Omental fat pad (tissue), 4 donors: ENCODE measurements around the gene PARM1. TPM values are rescaled to one million over a fixed set of nuclear protein-coding genes. Genes with fewer than 3 reads are reported as not detected.

Experiments used
- ATAC-seq: fragments of 150-250 bp; one replicate; pipeline ENCODE4 v1.9.1; 2016; ENCODE audit warnings: mild to moderate bottlenecking, moderate library complexity; ENCODE audit not compliant: low FRiP score
- DNase-seq: peaks from one replicate; pipeline ENCODE4 v3.0.0-alpha.2; 2019; ENCODE audit warnings: low spot score
- CTCF ChIP-seq, 3 donors: fragments of 450-650 bp; IDR thresholded peaks; one replicate each; pipeline ENCODE4 v1.5.1; 2016 to 2017; ENCODE audit warnings: antibody characterized with exemption in 3 of 3, mild to moderate bottlenecking in 3 of 3, moderate library complexity in 2 of 3
- total RNA-seq, 4 donors: library from RNA; depleted of rRNA; stranded (reverse); fragments of >200 nt; gene quantifications; one replicate each; pipeline ENCODE4 v1.1.0, GENCODE V29; 2016

Gene PARM1
- total RNA-seq, result 10 to 100 TPM; 25.4 to 99.8 (median 32.6) TPM

GRCh38 chr4:74932832-74933561 is at the start of gene PARM1:
TSS of gene PARM1 (plus strand) at chr4:74933116. CDS start at chr4:74933328, 212 bp downstream.
- TF ChIP-seq CTCF (IDR thresholded peaks at IDR 0.05), result no peak

GRCh38 chr4:74884266-74884665 is 48.6 kb upstream of the PARM1 start:
- ATAC-seq (no peak), DNase-seq (no peak)
- TF ChIP-seq CTCF (IDR thresholded peaks at IDR 0.05), result no peak

More at GRCh38 chr4:74932832-74933561, at the start of gene PARM1:
- DNase-seq, result peak; percentile 69
- peak; percentile 92 for ATAC-seq

- no peak for DNase-seq
- no peak for ATAC-seq
- no peak for TF ChIP-seq CTCF (IDR thresholded peaks at IDR 0.05)
Measured at GRCh38 chr4:74886484-74886883, 46.4 kb upstream of the PARM1 start.

GRCh38 chr4:74890341-74890740 is 42.6 kb upstream of the PARM1 start:
- ATAC-seq, result no peak
- no peak for DNase-seq
- TF ChIP-seq CTCF (IDR thresholded peaks at IDR 0.05), result no peak

GRCh38 chr4:74891037-74891436 is 41.9 kb upstream of the PARM1 start:
- no peak for DNase-seq
- TF ChIP-seq CTCF (IDR thresholded peaks at IDR 0.05), result no peak
- no peak for ATAC-seq

- DNase-seq (no peak), ATAC-seq (no peak)
- no peak for TF ChIP-seq CTCF (IDR thresholded peaks at IDR 0.05)
Measured at GRCh38 chr4:74893171-74893570, 39.7 kb upstream of the PARM1 start.

GRCh38 chr4:74896595-74896994 is 36.3 kb upstream of the PARM1 start:
- no peak for TF ChIP-seq CTCF (IDR thresholded peaks at IDR 0.05)
- ATAC-seq, result no peak

More at GRCh38 chr4:74896595-74896994, 36.3 kb upstream of the PARM1 start:
- no peak for DNase-seq
